GM19025 (cell line): ENCODE measurements around the gene CYYR1.
"Not testable (repeated sequence)": the region's sequence is repeated elsewhere in the genome, so short reads cannot be mapped to it uniquely, and the experiment has no call there.

Experiments
- ATAC-seq: cut with Tn5 transposase; IDR thresholded peaks from one replicate; pipeline ENCODE4 v1.9.1; 2021; ENCODE audit warnings: mild to moderate bottlenecking, low read depth, moderate library complexity; ENCODE audit not compliant: unreplicated experiment

CYYR1 gene

GRCh38 chr21:26499495-26499894, 73.6 kb downstream of the CYYR1 start:
- ATAC-seq = no peak

- ATAC-seq = no peak
Measured at GRCh38 chr21:26495283-26495849, 77.7 kb downstream of the CYYR1 start.

GRCh38 chr21:26491663-26492062, 81.4 kb downstream of the CYYR1 start:
- ATAC-seq = no peak

GRCh38 chr21:26490771-26491170, 82.3 kb downstream of the CYYR1 start:
- no peak for ATAC-seq

GRCh38 chr21:26489781-26490180, 83.3 kb downstream of the CYYR1 start:
- no peak for ATAC-seq

- ATAC-seq = no peak
Measured at GRCh38 chr21:26487981-26488480, 85.1 kb downstream of the CYYR1 start.

- no peak for ATAC-seq
Measured at GRCh38 chr21:26473471-26473870, 99.6 kb downstream of the CYYR1 start.

GRCh38 chr21:26471099-26471471, 102.0 kb downstream of the CYYR1 start:
- no peak for ATAC-seq

GRCh38 chr21:26470351-26471098, 102.6 kb downstream of the CYYR1 start:
- no peak for ATAC-seq

- ATAC-seq = no peak
Measured at GRCh38 chr21:26469789-26470188, 103.3 kb downstream of the CYYR1 start.

- ATAC-seq = no peak
Measured at GRCh38 chr21:26465916-26466315, 107.2 kb downstream of the CYYR1 start.

GRCh38 chr21:26461500-26461899, 111.6 kb downstream of the CYYR1 start:
- ATAC-seq = no peak

- ATAC-seq = no peak
Measured at GRCh38 chr21:26460621-26461020, 112.5 kb downstream of the CYYR1 start.

GRCh38 chr21:26458854-26459253, 114.2 kb downstream of the CYYR1 start:
- ATAC-seq = not testable (repeated sequence)

GRCh38 chr21:26457817-26458216, 115.3 kb downstream of the CYYR1 start:
- ATAC-seq = no peak

GRCh38 chr21:26453267-26453666, 119.8 kb downstream of the CYYR1 start:
- no peak for ATAC-seq

- no peak for ATAC-seq
Measured at GRCh38 chr21:26451081-26451740, 121.9 kb downstream of the CYYR1 start.

GRCh38 chr21:26449161-26449560, 123.9 kb downstream of the CYYR1 start:
- ATAC-seq = no peak

- no peak for ATAC-seq
Measured at GRCh38 chr21:26448751-26449150, 124.3 kb downstream of the CYYR1 start.

GRCh38 chr21:26447932-26448475, 125.1 kb downstream of the CYYR1 start:
- no peak for ATAC-seq

- no peak for ATAC-seq
Measured at GRCh38 chr21:26445440-26445839, 127.6 kb downstream of the CYYR1 start.
